Measurements from ENCODE around the gene KCNJ9. TPM values are rescaled to one million over a fixed set of nuclear protein-coding genes. Genes with fewer than 3 reads are reported as not detected.
"Not testable (repeated sequence)": the region's sequence is repeated elsewhere in the genome, so short reads cannot be mapped to it uniquely, and the experiment has no call there.

Gene KCNJ9
- not detected for total RNA-seq

GRCh38 chr1:160081261-160081936, at the start of gene KCNJ9:
KCNJ9 (plus strand) TSS chr1:160081538; CDS start chr1:160084031, 2,493 bp downstream.
- DNase-seq, result no peak

GRCh38 chr1:160032165-160032820, 49.0 kb upstream of the KCNJ9 start:
- no peak for DNase-seq

GRCh38 chr1:160040476-160040875, 40.9 kb upstream of the KCNJ9 start:
- DNase-seq, result no peak

- DNase-seq, result no peak
Observed at GRCh38 chr1:160043543-160043942, 37.8 kb upstream of the KCNJ9 start.

- no peak for DNase-seq
Observed at GRCh38 chr1:160045653-160046052, 35.7 kb upstream of the KCNJ9 start.

- DNase-seq, result peak; percentile 7
Observed at GRCh38 chr1:160046494-160047110, 34.7 kb upstream of the KCNJ9 start.

GRCh38 chr1:160047111-160047991, 34.0 kb upstream of the KCNJ9 start:
- no peak for DNase-seq

- DNase-seq, result no peak
Observed at GRCh38 chr1:160048335-160048734, 33.0 kb upstream of the KCNJ9 start.

- no peak for DNase-seq
Observed at GRCh38 chr1:160049101-160049500, 32.2 kb upstream of the KCNJ9 start.

- DNase-seq, result not testable (repeated sequence)
Observed at GRCh38 chr1:160050182-160050581, 31.2 kb upstream of the KCNJ9 start.

GRCh38 chr1:160050619-160051018, 30.7 kb upstream of the KCNJ9 start:
- DNase-seq, result no peak

GRCh38 chr1:160052936-160053335, 28.4 kb upstream of the KCNJ9 start:
- no peak for DNase-seq

- DNase-seq, result no peak
Observed at GRCh38 chr1:160053548-160054365, 27.6 kb upstream of the KCNJ9 start.

GRCh38 chr1:160056648-160057169, 24.6 kb upstream of the KCNJ9 start:
- DNase-seq, result no peak

GRCh38 chr1:160058087-160058486, 23.3 kb upstream of the KCNJ9 start:
- no peak for DNase-seq

GRCh38 chr1:160061369-160062229, 19.7 kb upstream of the KCNJ9 start:
- no peak for DNase-seq

GRCh38 chr1:160062230-160062532, 19.2 kb upstream of the KCNJ9 start:
- DNase-seq, result no peak

- DNase-seq, result no peak
Observed at GRCh38 chr1:160063176-160063575, 18.2 kb upstream of the KCNJ9 start.

- DNase-seq, result no peak
Observed at GRCh38 chr1:160064164-160064563, 17.2 kb upstream of the KCNJ9 start.

- DNase-seq, result no peak
Observed at GRCh38 chr1:160064746-160065145, 16.6 kb upstream of the KCNJ9 start.
